ENCODE measurements around the gene KIT. TPM values are rescaled to one million over a fixed set of nuclear protein-coding genes. Genes with fewer than 3 reads are reported as not detected.

The KIT gene
- total RNA-seq, 1 donor from 2014 or later = 0.12 TPM

DNA sequence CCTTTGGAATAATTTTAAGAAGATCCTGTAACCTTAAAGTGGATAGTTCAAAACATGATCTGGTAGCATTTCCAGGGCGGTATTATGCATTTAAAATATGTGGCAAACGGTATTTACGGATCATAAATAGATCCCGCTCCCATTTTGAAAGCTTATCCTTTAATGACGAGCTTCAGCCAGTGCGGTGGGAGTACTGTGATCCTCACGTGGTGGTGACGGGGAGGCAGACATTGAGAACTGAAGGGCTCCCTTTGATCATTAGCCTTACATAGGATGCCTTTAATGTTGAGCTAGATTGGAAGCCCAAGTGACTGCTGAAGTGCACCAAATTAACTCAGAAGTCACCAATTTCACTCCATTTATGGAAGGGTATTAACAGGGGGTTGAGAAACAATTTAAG is 56.9 kb downstream of the KIT start:
- no peak overlapping the region for H3K4me3 ChIP-seq (ENCODE audit: low read depth, low read length)
- TF ChIP-seq CTCF (conservative IDR thresholded peaks at IDR 0.05; ENCODE audit: low read depth, low read length) = no peak
- DNase-seq (ENCODE audit: low read depth) = no peak

- no peak for DNase-seq (ENCODE audit: low read depth)
- no peak overlapping the region for H3K4me3 ChIP-seq (ENCODE audit: low read depth, low read length)
- no peak for TF ChIP-seq CTCF (conservative IDR thresholded peaks at IDR 0.05; ENCODE audit: low read depth, low read length)
These were observed 58.8 kb downstream of the KIT start for GRCh38 chr4:54716478-54717065.

DNA sequence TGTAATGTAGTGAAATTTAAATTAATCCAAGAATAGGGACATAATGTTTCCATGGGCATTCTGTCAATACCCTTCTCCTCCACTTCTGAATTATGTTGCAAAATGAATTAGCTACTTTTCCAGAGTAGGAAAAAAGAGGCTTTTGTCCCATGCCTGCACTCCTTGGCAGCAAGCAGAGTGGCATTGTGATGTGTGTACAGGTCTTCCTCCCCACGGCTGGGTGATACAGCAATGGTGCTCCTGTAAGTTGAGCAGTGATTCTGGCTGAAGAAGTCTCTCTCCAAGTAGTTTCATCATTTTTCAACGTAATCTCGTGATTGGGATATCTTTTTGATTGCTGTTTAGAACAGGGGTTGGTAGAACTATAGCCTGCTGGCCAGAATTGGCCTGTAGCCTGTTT is 59.9 kb downstream of the KIT start:
- no peak for TF ChIP-seq CTCF (conservative IDR thresholded peaks at IDR 0.05; ENCODE audit: low read depth, low read length)
- no peak overlapping the region for H3K4me3 ChIP-seq (ENCODE audit: low read depth, low read length)
- no peak for DNase-seq (ENCODE audit: low read depth)

DNA sequence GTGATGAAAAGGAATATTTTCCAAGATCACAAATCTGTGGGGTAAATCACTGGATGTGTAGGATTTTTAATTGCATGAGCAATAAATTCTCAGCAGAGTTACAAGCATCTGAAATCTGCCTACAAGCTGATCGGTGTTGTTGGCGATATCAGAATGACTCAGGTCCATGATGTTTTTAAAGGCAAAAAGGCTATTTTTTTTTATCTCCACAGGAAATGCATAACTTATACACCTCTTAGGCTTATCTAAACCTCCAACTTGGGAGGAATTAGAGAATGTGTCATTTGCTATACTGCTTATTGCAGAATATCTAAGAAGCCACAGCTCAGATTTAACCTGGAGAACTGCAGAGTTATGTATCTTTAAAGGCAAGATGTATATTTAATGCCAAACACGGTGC is 61.6 kb downstream of the KIT start:
- no peak overlapping the region for H3K4me3 ChIP-seq (ENCODE audit: low read depth, low read length)
- no peak for DNase-seq (ENCODE audit: low read depth)
- TF ChIP-seq CTCF (conservative IDR thresholded peaks at IDR 0.05; ENCODE audit: low read depth, low read length) = no peak

DNA sequence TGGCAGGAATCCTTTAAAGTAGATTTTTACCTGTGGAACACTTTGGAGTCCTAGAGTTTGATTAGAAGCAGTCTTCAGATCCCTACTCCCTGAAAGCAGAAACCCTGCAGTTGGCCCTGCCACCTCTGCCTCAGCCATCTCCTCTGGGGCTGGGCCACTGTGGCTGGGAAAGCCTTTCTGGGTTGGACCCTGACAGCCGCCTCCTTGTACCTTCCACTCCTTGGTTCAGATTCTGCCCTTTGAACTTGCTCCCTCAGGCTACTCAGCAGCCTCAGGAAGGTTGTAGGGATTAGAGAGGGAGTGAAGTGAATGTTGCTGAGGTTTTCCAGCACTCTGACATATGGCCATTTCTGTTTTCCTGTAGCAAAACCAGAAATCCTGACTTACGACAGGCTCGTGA is 65.5 kb downstream of the KIT start:
- no peak for DNase-seq (ENCODE audit: low read depth)
- TF ChIP-seq CTCF (conservative IDR thresholded peaks at IDR 0.05; ENCODE audit: low read depth, low read length) = no peak
- no peak overlapping the region for H3K4me3 ChIP-seq (ENCODE audit: low read depth, low read length)

- DNase-seq (ENCODE audit: low read depth) = no peak
- no peak overlapping the region for H3K4me3 ChIP-seq (ENCODE audit: low read depth, low read length)
- no peak for TF ChIP-seq CTCF (conservative IDR thresholded peaks at IDR 0.05; ENCODE audit: low read depth, low read length)
These were observed 66.1 kb downstream of the KIT start for GRCh38 chr4:54723820-54724219.

- DNase-seq (ENCODE audit: low read depth) = no peak
- no peak for TF ChIP-seq CTCF (conservative IDR thresholded peaks at IDR 0.05; ENCODE audit: low read depth, low read length)
- H3K4me3 ChIP-seq (ENCODE audit: low read depth, low read length) = no peak overlapping the region
These were observed 69.2 kb downstream of the KIT start for GRCh38 chr4:54726907-54727306.

Data from epithelial cell of proximal tubule (primary cell).